Measurements from ENCODE around the gene HBS1L. TPM values are rescaled to one million over a fixed set of nuclear protein-coding genes. Genes with fewer than 3 reads are reported as not detected.
A peak's percentile ranks its signal among the peaks of the same experiment; 100 is the strongest.

Gene HBS1L
- total RNA-seq, 1 experiment from 2014 or later: 81.2 TPM

DNA sequence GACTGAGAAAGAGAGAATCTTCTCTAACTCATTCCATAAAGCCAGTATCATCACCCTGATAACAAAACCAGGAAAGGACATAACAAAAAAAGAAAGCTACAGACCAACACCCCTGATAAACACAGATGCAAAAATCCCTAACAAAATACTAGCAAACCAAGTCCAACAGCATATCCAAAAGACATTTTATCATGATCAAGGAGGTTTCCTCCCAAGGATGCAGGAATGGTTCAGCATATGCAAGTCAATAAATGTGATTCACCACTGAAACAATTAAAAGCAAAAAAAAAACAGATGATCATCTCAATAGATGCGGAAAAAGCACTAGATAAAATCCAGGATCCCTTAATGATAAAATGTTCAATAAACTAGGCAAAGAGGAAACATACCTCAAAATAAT lies 80.3 kb downstream of the HBS1L start:
- H3K4me1 ChIP-seq: no peaks in the 10 kb centered on the region
- Mint-ChIP-seq H3K9me3 (ENCODE audit: unreplicated experiment) (no peaks in the 10 kb centered on the region), H3K36me3 (ENCODE audit: insufficient read depth, unreplicated experiment) (peaks cover 24% of the 10 kb centered on the region), H3K27me3 (ENCODE audit: insufficient read depth, unreplicated experiment) (no peaks in the 10 kb centered on the region), H3K4me1 (ENCODE audit: low read depth, unreplicated experiment) (no peaks in the 10 kb centered on the region), H3K4me3 (ENCODE audit: unreplicated experiment) (no peak overlapping the region), H3K27ac (ENCODE audit: unreplicated experiment) (no peak overlapping the region)
- POLR2A ChIA-PET: no interaction called here
- intact Hi-C loops (cut with micrococcal nuclease; ENCODE audit: unreplicated experiment): no loop called here
- H3K9me3 ChIP-seq: no peaks in the 10 kb centered on the region
- no peak for DNase-seq
- CTCF ChIA-PET: no interaction called here
- no TSS peak for BruUV-seq (replicated peaks)
- H3K27me3 ChIP-seq (replicated peaks; ENCODE audit: control insufficient read depth, insufficient read depth, low read length): no peaks in the 10 kb centered on the region
- TF ChIP-seq CTCF (IDR thresholded peaks at IDR 0.05; ENCODE audit: insufficient read depth in 1 of 2, low read depth in 1 of 2, low read length in 1 of 2, severe bottlenecking in 1 of 2, unreplicated experiment in 1 of 2): no peak
- no peaks in the 10 kb centered on the region for H3K36me3 ChIP-seq (ENCODE audit: control insufficient read depth, insufficient read depth, low read length)
- H3K4me3 ChIP-seq (ENCODE audit: low read depth, low read length): no peak overlapping the region

GRCh38 chr6:134967711-134968110 lies 86.9 kb downstream of the HBS1L start:
- no peak for DNase-seq
- H3K4me3 Mint-ChIP-seq (ENCODE audit: unreplicated experiment): no peak overlapping the region
- H3K4me3 ChIP-seq (ENCODE audit: low read depth, low read length): no peak overlapping the region
- intact Hi-C loops (cut with micrococcal nuclease; ENCODE audit: unreplicated experiment): no loop called here
- H3K36me3 Mint-ChIP-seq (ENCODE audit: insufficient read depth, unreplicated experiment): peaks cover 6% of the 10 kb centered on the region
- no peaks in the 10 kb centered on the region for H3K27me3 Mint-ChIP-seq (ENCODE audit: insufficient read depth, unreplicated experiment)
- ChIA-PET POLR2A (no interaction called here), CTCF (no interaction called here)
- no peaks in the 10 kb centered on the region for H3K27me3 ChIP-seq (replicated peaks; ENCODE audit: control insufficient read depth, insufficient read depth, low read length)
- no peak overlapping the region for H3K27ac Mint-ChIP-seq (ENCODE audit: unreplicated experiment)
- TF ChIP-seq CTCF (IDR thresholded peaks at IDR 0.05; ENCODE audit: insufficient read depth in 1 of 2, low read depth in 1 of 2, low read length in 1 of 2, severe bottlenecking in 1 of 2, unreplicated experiment in 1 of 2): no peak
- no peaks in the 10 kb centered on the region for H3K9me3 ChIP-seq
- H3K4me1 Mint-ChIP-seq (ENCODE audit: low read depth, unreplicated experiment): no peaks in the 10 kb centered on the region
- no peaks in the 10 kb centered on the region for H3K9me3 Mint-ChIP-seq (ENCODE audit: unreplicated experiment)
- H3K4me1 ChIP-seq: no peaks in the 10 kb centered on the region
- BruUV-seq (replicated peaks): no TSS peak
- H3K36me3 ChIP-seq (ENCODE audit: control insufficient read depth, insufficient read depth, low read length): no peaks in the 10 kb centered on the region

DNA sequence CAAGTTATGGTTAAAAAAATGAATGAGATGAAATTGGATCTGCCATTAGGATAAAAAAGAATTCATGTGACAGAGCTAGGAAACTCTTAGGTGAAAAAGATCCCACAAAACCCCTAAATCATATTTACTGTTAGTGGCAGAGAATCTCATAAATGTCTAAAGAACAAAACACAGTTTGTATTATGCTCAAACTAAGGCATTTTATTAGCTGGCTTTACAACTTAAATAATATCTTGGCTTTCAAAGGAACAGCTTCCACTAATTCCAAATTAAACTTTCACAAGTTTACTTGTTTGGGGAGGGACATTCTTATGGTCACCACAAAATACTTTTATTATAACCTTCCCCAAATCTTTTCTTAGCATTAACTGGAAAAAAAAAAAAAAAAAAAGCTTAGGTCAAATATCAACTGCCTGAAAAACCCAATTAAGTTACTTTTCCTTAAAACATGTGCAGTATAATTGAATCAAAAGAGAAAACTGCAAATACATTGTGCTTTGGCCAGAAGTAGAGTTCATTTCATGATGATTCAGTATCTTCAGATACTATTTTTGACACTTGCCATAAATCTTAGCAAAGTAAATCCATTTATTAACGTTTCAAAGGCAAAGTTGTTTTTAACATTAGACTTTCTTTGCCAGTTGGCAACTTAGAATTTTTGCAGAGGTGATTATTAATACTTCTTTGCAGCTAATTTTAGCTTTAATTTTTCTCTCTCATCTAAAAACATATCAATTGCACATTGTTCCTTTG lies 90.0 kb downstream of the HBS1L start:
- Mint-ChIP-seq H3K9me3 (ENCODE audit: unreplicated experiment) (no peaks in the 10 kb centered on the region), H3K4me1 (ENCODE audit: low read depth, unreplicated experiment) (no peaks in the 10 kb centered on the region), H3K27me3 (ENCODE audit: insufficient read depth, unreplicated experiment) (no peaks in the 10 kb centered on the region), H3K4me3 (ENCODE audit: unreplicated experiment) (no peak overlapping the region), H3K27ac (ENCODE audit: unreplicated experiment) (no peak overlapping the region), H3K36me3 (ENCODE audit: insufficient read depth, unreplicated experiment) (peaks cover 11% of the 10 kb centered on the region)
- POLR2A ChIA-PET: no interaction called here
- Histone ChIP-seq H3K4me1 (no peaks in the 10 kb centered on the region), H3K9me3 (no peaks in the 10 kb centered on the region), H3K36me3 (ENCODE audit: control insufficient read depth, insufficient read depth, low read length) (no peaks in the 10 kb centered on the region), H3K4me3 (ENCODE audit: low read depth, low read length) (no peak overlapping the region), H3K27me3 (replicated peaks; ENCODE audit: control insufficient read depth, insufficient read depth, low read length) (no peaks in the 10 kb centered on the region)
- no peak for DNase-seq
- CTCF ChIA-PET: no interaction called here
- intact Hi-C loops (cut with micrococcal nuclease; ENCODE audit: unreplicated experiment): no loop called here
- no peak for TF ChIP-seq CTCF (IDR thresholded peaks at IDR 0.05; ENCODE audit: insufficient read depth in 1 of 2, low read depth in 1 of 2, low read length in 1 of 2, severe bottlenecking in 1 of 2, unreplicated experiment in 1 of 2)
- TSS peak; percentile 77 for BruUV-seq (replicated peaks)

Data from Caco-2 (cell line).